SHP77 (cell line): ENCODE measurements around the gene SNAI3.
"Not testable (repeated sequence)": the region's sequence is repeated elsewhere in the genome, so short reads cannot be mapped to it uniquely, and the experiment has no call there.

Source experiments
- DNase-seq, 2 experiments: peaks; one replicate each; lab custom pipeline; 2025; lab: John Stamatoyannopoulos, UW

The SNAI3 gene

GRCh38 chr16:88669980-88670379 lies 16.3 kb downstream of the SNAI3 start:
- no peak for DNase-seq

GRCh38 chr16:88669493-88669892 lies 16.8 kb downstream of the SNAI3 start:
- not testable (repeated sequence) for DNase-seq

GRCh38 chr16:88667461-88667860 lies 18.8 kb downstream of the SNAI3 start:
- DNase-seq, result no peak

- DNase-seq, result no peak
Observed at GRCh38 chr16:88665570-88665969, 20.7 kb downstream of the SNAI3 start.

- peak in 1 of 2 experiments; percentile 35 for DNase-seq
Observed at GRCh38 chr16:88665148-88665547, 21.2 kb downstream of the SNAI3 start.

GRCh38 chr16:88662843-88663606 lies 23.3 kb downstream of the SNAI3 start, which contains the start of gene MVD:
MVD (minus strand) TSS chr16:88663091; CDS start chr16:88663080, 11 bp downstream.
- DNase-seq, result peak; percentile 98 to 99

- no peak for DNase-seq
Observed at GRCh38 chr16:88662222-88662842, 24.0 kb downstream of the SNAI3 start.

GRCh38 chr16:88661468-88661867 lies 24.8 kb downstream of the SNAI3 start:
- DNase-seq, result no peak

GRCh38 chr16:88659160-88659559 lies 27.1 kb downstream of the SNAI3 start:
- DNase-seq, result no peak

GRCh38 chr16:88658714-88659113 lies 27.6 kb downstream of the SNAI3 start:
- DNase-seq, result no peak

GRCh38 chr16:88657371-88657770 lies 28.9 kb downstream of the SNAI3 start:
- DNase-seq, result no peak

GRCh38 chr16:88656291-88656980 lies 29.9 kb downstream of the SNAI3 start:
- DNase-seq, result no peak

- DNase-seq, result no peak
Observed at GRCh38 chr16:88655733-88656281, 30.5 kb downstream of the SNAI3 start.

GRCh38 chr16:88655053-88655732 lies 31.1 kb downstream of the SNAI3 start:
- no peak for DNase-seq

- DNase-seq, result no peak
Observed at GRCh38 chr16:88654363-88655052, 31.8 kb downstream of the SNAI3 start.

GRCh38 chr16:88653596-88654362 lies 32.5 kb downstream of the SNAI3 start:
- no peak for DNase-seq

GRCh38 chr16:88653101-88653500 lies 33.2 kb downstream of the SNAI3 start:
- no peak for DNase-seq

GRCh38 chr16:88652762-88653063 lies 33.6 kb downstream of the SNAI3 start:
- DNase-seq, result no peak

- DNase-seq, result no peak
Observed at GRCh38 chr16:88651989-88652761, 34.1 kb downstream of the SNAI3 start.
